Esophagus squamous epithelium (tissue), 5 donors: ENCODE results near the gene SLC9C2. TPM values are rescaled to one million over a fixed set of nuclear protein-coding genes. Genes with fewer than 3 reads are reported as not detected.

ENCODE experiments used
- DNase-seq: peaks from one replicate; lab custom pipeline; 2025; lab: John Stamatoyannopoulos, UW
- H3K27ac ChIP-seq, 4 donors: fragments of 200-600 bp; sonication (generic); one replicate each; pipeline ENCODE4 v1.5.1; 2016 to 2019; ENCODE audit warnings: mild to moderate bottlenecking in 1 of 4
- H3K27me3 ChIP-seq, 4 donors: fragments of 200-600 bp; sonication (generic); 1 replicate in 3 of 4; 2 replicates in 1 of 4; pipeline versions ENCODE4 v1.5.1 to v1.6.0; 2017 to 2021; ENCODE audit warnings: antibody characterized with exemption in 1 of 4
- H3K36me3 ChIP-seq, 3 donors: fragments of 200-600 bp; sonication (generic); one replicate each; pipeline ENCODE4 v1.5.1; 2016 to 2019
- H3K4me1 ChIP-seq, 3 donors: fragments of 200-600 bp; sonication (generic); one replicate each; pipeline ENCODE4 v1.5.1; 2017 to 2019
- H3K4me3 ChIP-seq, 4 donors: fragments of 200-600 bp; sonication (generic); 1 replicate in 3 of 4; 2 replicates in 1 of 4; pipeline ENCODE4 v1.5.1; 2016 to 2019; ENCODE audit warnings: mild to moderate bottlenecking in 2 of 4, moderate library complexity in 1 of 4
- H3K9me3 ChIP-seq, 3 donors: fragments of 200-600 bp; sonication (generic); one replicate each; pipeline ENCODE4 v1.5.1; 2016 to 2019
- POLR2A ChIP-seq, 4 donors: fragments of 450-650 bp; IDR thresholded peaks; one replicate each; pipeline ENCODE4 v1.6.1; 2017; ENCODE audit warnings: antibody characterized with exemption in 4 of 4, mild to moderate bottlenecking in 4 of 4, moderate library complexity in 3 of 4
- WGBS, 2 donors: methylation state at CpG; one replicate each; pipeline ENCODE4 v1.1.5; 2018; 5-methylcytosine and 5-hydroxymethylcytosine counted together
- intact Hi-C: fragments of 100-400 bp; cut with DNase I; formaldehyde crosslinking; loops from one replicate; pipeline ENCODE4 v1.15.0; 2022
- total RNA-seq, 4 donors: library from RNA; depleted of rRNA; stranded (reverse); fragments of >200 nt; gene quantifications; one replicate each; pipeline ENCODE4 v1.1.0, GENCODE V29; 2016
- TF ChIP-seq, protein P1 (sequence below), 6 experiments: fragments of 450-650 bp in 4 of 6; fragments of 200-600 bp in 2 of 6; sonication (generic) in 2 of 6; IDR thresholded peaks; one replicate each; pipeline ENCODE4 v1.5.1; 2016 to 2019; ENCODE audit warnings: antibody characterized with exemption in 6 of 6, mild to moderate bottlenecking in 4 of 6, moderate library complexity in 4 of 6
- donor health status: DM: yes; HTN: yes; CAD: no.

SLC9C2 gene
- total RNA-seq, 4 donors from 2014 or later: not detected

DNA sequence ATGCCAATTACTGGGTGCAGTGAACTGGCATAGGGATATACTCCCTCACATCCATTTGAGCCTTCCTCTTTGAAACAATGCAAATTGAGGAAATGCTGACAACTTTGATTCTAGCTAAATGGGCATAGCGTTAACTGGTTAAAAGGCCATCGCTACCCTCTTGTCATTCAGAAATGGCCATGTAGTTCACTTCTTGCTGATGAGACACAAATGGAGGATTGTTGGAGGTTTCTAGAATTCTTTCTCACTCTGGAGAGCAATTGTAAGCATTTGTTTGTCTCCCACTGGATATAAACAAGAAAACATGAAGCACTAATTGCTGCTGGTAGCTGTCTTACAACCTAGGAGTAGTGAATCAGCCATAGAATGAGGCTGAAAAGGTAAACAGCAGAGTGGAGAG lies 111.4 kb downstream of the SLC9C2 start:
- Histone ChIP-seq H3K4me3 (no peak overlapping the region), H3K4me1 (peaks cover 0 to 10% (median 0%) of the 10 kb centered on the region in 3 donors), H3K27ac (no peak overlapping the region), H3K27me3 (no peaks in the 10 kb centered on the region), H3K36me3 (peaks cover 9 to 41% (median 11%) of the 10 kb centered on the region in 3 donors), H3K9me3 (no peaks in the 10 kb centered on the region)
- 88 to 100% methylated on average over 2 of the region's 2 CpGs for WGBS, 2 donors
- TF ChIP-seq, protein P1, sequence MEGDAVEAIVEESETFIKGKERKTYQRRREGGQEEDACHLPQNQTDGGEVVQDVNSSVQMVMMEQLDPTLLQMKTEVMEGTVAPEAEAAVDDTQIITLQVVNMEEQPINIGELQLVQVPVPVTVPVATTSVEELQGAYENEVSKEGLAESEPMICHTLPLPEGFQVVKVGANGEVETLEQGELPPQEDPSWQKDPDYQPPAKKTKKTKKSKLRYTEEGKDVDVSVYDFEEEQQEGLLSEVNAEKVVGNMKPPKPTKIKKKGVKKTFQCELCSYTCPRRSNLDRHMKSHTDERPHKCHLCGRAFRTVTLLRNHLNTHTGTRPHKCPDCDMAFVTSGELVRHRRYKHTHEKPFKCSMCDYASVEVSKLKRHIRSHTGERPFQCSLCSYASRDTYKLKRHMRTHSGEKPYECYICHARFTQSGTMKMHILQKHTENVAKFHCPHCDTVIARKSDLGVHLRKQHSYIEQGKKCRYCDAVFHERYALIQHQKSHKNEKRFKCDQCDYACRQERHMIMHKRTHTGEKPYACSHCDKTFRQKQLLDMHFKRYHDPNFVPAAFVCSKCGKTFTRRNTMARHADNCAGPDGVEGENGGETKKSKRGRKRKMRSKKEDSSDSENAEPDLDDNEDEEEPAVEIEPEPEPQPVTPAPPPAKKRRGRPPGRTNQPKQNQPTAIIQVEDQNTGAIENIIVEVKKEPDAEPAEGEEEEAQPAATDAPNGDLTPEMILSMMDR (IDR thresholded peaks at IDR 0.05): no peak
- no peak for TF ChIP-seq POLR2A (IDR thresholded peaks at IDR 0.05)
- intact Hi-C loops: no loop called here
- no peak for DNase-seq

DNA sequence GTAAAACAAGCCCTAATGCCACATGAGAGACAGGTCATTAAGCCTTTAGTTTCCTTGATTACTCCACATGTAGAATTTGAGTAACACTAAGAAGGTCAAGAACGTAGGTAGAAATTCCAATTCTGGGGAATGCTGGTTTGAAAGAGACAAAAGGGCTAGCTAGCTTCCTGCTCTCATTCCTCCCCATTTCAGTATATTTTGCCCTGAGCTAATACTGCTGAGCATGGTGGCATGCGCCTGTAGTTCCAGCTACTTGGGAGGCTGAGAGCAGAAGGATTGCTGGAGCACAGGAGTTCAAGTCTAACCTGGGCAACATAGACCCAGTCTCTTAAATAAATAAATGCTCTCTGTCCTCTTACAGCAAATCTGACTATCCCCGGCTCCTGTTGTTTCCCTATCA lies 112.9 kb downstream of the SLC9C2 start:
- peaks cover 16 to 57% (median 21%) of the 10 kb centered on the region in 3 donors for H3K36me3 ChIP-seq
- intact Hi-C loops: loop anchor here (10.0 kb wide), 1 partner anchor 55 kb away; no protein-coding TSS in a partner anchor
- H3K27me3 ChIP-seq: no peaks in the 10 kb centered on the region
- 97% methylated on average over 3 of the region's 3 CpGs for WGBS, 2 donors
- TF ChIP-seq POLR2A (IDR thresholded peaks at IDR 0.05): no peak
- TF ChIP-seq, protein P1 (IDR thresholded peaks at IDR 0.05): no peak
- H3K4me3 ChIP-seq: no peak overlapping the region
- H3K9me3 ChIP-seq: no peaks in the 10 kb centered on the region
- peaks cover 0 to 10% (median 0%) of the 10 kb centered on the region in 3 donors for H3K4me1 ChIP-seq
- no peak for DNase-seq
- H3K27ac ChIP-seq: no peak overlapping the region

DNA sequence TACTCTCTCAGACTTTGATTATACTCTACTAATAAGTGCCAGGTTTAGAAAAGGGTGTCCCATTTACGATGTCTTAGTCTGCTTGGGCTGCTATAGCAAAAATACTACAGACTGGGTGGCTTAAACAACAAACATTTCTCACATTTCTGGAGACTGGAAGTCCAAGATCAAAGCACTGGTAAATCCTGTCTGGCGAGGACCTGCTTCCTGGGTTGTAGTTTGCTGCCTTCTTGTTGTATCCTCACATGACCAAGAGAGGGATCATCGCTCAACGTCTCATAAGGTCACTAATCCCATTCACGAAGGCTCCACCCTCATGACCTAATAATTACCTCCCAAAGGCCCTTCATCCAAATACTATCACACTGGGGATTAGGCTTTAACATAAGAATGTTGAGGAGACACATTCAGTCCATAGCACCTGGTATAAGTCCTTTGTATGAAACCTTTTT lies 113.7 kb downstream of the SLC9C2 start:
- H3K27me3 ChIP-seq: no peaks in the 10 kb centered on the region
- intact Hi-C loops: loop anchor here (10.0 kb wide), 1 partner anchor 54 kb away; no protein-coding TSS in a partner anchor
- DNase-seq: no peak
- peaks cover 0 to 10% (median 0%) of the 10 kb centered on the region in 3 donors for H3K4me1 ChIP-seq
- TF ChIP-seq, protein P1 (IDR thresholded peaks at IDR 0.05): peak in 1 of 6 experiments; percentile 9
- no peak for TF ChIP-seq POLR2A (IDR thresholded peaks at IDR 0.05)
- no peak overlapping the region for H3K4me3 ChIP-seq
- peaks cover 16 to 65% (median 23%) of the 10 kb centered on the region in 3 donors for H3K36me3 ChIP-seq
- H3K9me3 ChIP-seq: no peaks in the 10 kb centered on the region
- H3K27ac ChIP-seq: peak overlapping the region in 2 of 4 donors; percentile 62 to 71
- 53 to 75% methylated on average over 5 of the region's 5 CpGs for WGBS, 2 donors

DNA sequence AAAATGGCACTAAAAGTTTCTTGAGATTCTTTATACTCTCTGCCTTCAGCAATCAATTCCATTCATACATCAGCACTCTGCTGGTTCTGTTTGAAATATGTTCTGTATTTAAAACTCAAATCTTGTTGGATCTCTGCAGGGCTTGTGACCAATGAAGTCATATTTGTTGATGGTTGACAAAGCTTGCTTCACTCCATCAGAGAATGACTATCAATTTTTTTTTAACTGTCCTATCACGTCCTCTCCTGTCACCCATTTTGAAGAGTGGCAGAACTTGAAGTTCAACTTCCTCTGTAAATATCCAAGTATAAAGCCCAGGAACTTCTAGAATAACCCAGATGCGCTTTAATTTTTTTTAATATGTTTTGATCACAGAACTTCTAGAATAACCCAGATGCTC lies 114.9 kb downstream of the SLC9C2 start:
- Histone ChIP-seq H3K27ac (peak overlapping the region in 2 of 4 donors; percentile 62 to 71), H3K4me1 (peaks cover 0 to 10% (median 0%) of the 10 kb centered on the region in 3 donors), H3K27me3 (no peaks in the 10 kb centered on the region), H3K4me3 (no peak overlapping the region), H3K9me3 (no peaks in the 10 kb centered on the region), H3K36me3 (peaks cover 16 to 77% (median 32%) of the 10 kb centered on the region in 3 donors)
- WGBS, 2 donors: 68 to 78% methylated on average over 2 of the region's 2 CpGs
- no peak for DNase-seq
- intact Hi-C loops: loop anchor here (10.0 kb wide), 1 partner anchor 53 kb away; no protein-coding TSS in a partner anchor
- TF ChIP-seq, protein P1 (IDR thresholded peaks at IDR 0.05): no peak
- no peak for TF ChIP-seq POLR2A (IDR thresholded peaks at IDR 0.05)

DNA sequence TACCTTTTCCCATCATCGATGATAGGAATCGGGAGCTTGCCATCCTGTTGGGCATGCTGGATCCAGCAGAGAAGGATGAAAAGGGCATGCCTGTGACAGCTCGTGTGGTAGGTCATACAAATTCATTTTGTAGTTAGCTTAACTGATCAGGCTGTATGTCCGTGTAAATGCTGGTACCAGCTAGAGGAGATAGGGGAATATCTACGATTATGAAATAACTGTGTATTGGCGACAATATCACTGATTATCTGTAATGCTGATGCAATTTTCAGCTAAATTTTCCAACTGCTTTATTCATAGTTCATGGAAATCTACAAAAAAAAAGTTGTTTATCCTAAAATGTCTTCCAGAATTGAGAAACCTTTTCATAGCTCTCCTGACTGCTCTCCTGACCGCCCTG lies 117.5 kb downstream of the SLC9C2 start:
- 90 to 94% methylated on average over 7 of the region's 7 CpGs for WGBS, 2 donors
- Histone ChIP-seq H3K27ac (no peak overlapping the region), H3K27me3 (no peaks in the 10 kb centered on the region), H3K9me3 (no peaks in the 10 kb centered on the region), H3K4me1 (peaks cover 0 to 19% (median 0%) of the 10 kb centered on the region in 3 donors), H3K4me3 (no peak overlapping the region), H3K36me3 (peaks cover 30 to 97% (median 47%) of the 10 kb centered on the region in 3 donors)
- intact Hi-C loops: loop anchor here (10.0 kb wide), 1 partner anchor 51 kb away; no protein-coding TSS in a partner anchor
- DNase-seq: no peak
- TF ChIP-seq, protein P1 (IDR thresholded peaks at IDR 0.05): no peak
- TF ChIP-seq POLR2A (IDR thresholded peaks at IDR 0.05): no peak
